Measurements from ENCODE around the gene FOXL3.

DNA sequence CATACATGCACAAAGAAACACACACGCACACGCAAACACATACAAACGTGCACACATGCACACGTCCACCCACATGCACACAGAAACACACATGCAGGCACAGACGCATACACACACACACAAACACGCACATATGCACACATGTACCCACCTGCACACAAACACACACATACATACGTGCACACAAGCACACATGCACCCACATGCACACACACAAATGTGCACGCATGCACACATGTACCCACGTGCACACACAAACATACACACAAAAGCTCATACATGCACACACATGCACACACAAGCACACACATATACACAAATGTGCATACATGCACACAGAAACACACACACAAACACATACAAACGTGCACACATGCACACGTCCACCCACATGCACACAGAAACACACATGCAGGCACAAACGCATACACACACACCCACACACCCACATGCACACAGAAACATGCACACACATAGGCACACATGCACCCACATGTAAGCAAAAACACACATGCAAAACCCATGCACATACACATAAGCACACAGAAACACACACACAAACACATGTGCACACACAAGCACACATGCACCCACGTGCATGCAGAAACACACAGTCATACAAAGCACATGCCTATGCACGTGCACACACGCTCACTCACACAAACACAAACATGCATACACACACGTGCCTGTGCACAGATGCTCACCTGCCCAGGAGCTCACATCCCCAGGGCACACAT, 44.8 kb downstream of the FOXL3 start:
- TF ChIP-seq, protein P1, sequence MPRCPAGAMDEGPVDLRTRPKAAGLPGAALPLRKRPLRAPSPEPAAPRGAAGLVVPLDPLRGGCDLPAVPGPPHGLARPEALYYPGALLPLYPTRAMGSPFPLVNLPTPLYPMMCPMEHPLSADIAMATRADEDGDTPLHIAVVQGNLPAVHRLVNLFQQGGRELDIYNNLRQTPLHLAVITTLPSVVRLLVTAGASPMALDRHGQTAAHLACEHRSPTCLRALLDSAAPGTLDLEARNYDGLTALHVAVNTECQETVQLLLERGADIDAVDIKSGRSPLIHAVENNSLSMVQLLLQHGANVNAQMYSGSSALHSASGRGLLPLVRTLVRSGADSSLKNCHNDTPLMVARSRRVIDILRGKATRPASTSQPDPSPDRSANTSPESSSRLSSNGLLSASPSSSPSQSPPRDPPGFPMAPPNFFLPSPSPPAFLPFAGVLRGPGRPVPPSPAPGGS (IDR thresholded peaks at IDR 0.05) = no peak
- no peak for TF ChIP-seq POLR2A (IDR thresholded peaks at IDR 0.05; ENCODE audit: low read length)
- TF ChIP-seq, protein P2, sequence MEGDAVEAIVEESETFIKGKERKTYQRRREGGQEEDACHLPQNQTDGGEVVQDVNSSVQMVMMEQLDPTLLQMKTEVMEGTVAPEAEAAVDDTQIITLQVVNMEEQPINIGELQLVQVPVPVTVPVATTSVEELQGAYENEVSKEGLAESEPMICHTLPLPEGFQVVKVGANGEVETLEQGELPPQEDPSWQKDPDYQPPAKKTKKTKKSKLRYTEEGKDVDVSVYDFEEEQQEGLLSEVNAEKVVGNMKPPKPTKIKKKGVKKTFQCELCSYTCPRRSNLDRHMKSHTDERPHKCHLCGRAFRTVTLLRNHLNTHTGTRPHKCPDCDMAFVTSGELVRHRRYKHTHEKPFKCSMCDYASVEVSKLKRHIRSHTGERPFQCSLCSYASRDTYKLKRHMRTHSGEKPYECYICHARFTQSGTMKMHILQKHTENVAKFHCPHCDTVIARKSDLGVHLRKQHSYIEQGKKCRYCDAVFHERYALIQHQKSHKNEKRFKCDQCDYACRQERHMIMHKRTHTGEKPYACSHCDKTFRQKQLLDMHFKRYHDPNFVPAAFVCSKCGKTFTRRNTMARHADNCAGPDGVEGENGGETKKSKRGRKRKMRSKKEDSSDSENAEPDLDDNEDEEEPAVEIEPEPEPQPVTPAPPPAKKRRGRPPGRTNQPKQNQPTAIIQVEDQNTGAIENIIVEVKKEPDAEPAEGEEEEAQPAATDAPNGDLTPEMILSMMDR (IDR thresholded peaks at IDR 0.05) = no peak
- TF ChIP-seq, protein P3, sequence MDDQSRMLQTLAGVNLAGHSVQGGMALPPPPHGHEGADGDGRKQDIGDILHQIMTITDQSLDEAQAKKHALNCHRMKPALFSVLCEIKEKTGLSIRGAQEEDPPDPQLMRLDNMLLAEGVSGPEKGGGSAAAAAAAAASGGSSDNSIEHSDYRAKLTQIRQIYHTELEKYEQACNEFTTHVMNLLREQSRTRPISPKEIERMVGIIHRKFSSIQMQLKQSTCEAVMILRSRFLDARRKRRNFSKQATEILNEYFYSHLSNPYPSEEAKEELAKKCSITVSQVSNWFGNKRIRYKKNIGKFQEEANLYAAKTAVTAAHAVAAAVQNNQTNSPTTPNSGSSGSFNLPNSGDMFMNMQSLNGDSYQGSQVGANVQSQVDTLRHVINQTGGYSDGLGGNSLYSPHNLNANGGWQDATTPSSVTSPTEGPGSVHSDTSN (IDR thresholded peaks at IDR 0.05) = no peak
- no peak for TF ChIP-seq ESRRA (IDR thresholded peaks at IDR 0.05; ENCODE audit: borderline replicate concordance, low read length)
- no peak for TF ChIP-seq CHD2 (IDR thresholded peaks at IDR 0.05; ENCODE audit: low read length, partially characterized antibody)
- no peak for TF ChIP-seq RAD21 (conservative IDR thresholded peaks at IDR 0.05 in 1 of 2, IDR thresholded peaks at IDR 0.05 in 1 of 2)
- TF ChIP-seq TP53 (CRISPR knock-in tag; IDR thresholded peaks at IDR 0.05) = no peak

Measured in A549 (cell line).